Hepatic stellate cell (primary cell): ENCODE measurements around the gene ACOT12.
"Not testable (repeated sequence)": the region's sequence is repeated elsewhere in the genome, so short reads cannot be mapped to it uniquely, and the experiment has no call there.

Experiments used
- DNase-seq: peaks from one replicate; pipeline ENCODE4 v3.0.0; 2011; ENCODE audit warnings: low spot score

The ACOT12 gene

GRCh38 chr5:81398741-81399140, 4.8 kb upstream of the ACOT12 start:
- no peak for DNase-seq

- DNase-seq: peak; percentile 41
Measured at GRCh38 chr5:81397176-81397575, 3.2 kb upstream of the ACOT12 start.

- no peak for DNase-seq
Measured at GRCh38 chr5:81395262-81395661, 1.3 kb upstream of the ACOT12 start.

GRCh38 chr5:81393430-81393782, 528 bp downstream of the ACOT12 start:
- DNase-seq: no peak

- DNase-seq: no peak
Measured at GRCh38 chr5:81389025-81389424, 4.9 kb downstream of the ACOT12 start.

GRCh38 chr5:81388169-81388568, 5.8 kb downstream of the ACOT12 start:
- DNase-seq: no peak

- no peak for DNase-seq
Measured at GRCh38 chr5:81383867-81384266, 10.1 kb downstream of the ACOT12 start.

- DNase-seq: no peak
Measured at GRCh38 chr5:81371354-81371876, 22.5 kb downstream of the ACOT12 start.

- no peak for DNase-seq
Measured at GRCh38 chr5:81370912-81371311, 23.0 kb downstream of the ACOT12 start.

- DNase-seq: no peak
Measured at GRCh38 chr5:81365541-81365940, 28.4 kb downstream of the ACOT12 start.

- no peak for DNase-seq
Measured at GRCh38 chr5:81363093-81363871, 30.7 kb downstream of the ACOT12 start.

- no peak for DNase-seq
Measured at GRCh38 chr5:81361600-81361999, 32.3 kb downstream of the ACOT12 start.

GRCh38 chr5:81360640-81361039, 33.3 kb downstream of the ACOT12 start:
- no peak for DNase-seq

- DNase-seq: no peak
Measured at GRCh38 chr5:81359881-81360280, 34.1 kb downstream of the ACOT12 start.

GRCh38 chr5:81359108-81359507, 34.8 kb downstream of the ACOT12 start:
- no peak for DNase-seq

- DNase-seq: no peak
Measured at GRCh38 chr5:81355291-81356251, 38.4 kb downstream of the ACOT12 start.

- no peak for DNase-seq
Measured at GRCh38 chr5:81354093-81354492, 39.8 kb downstream of the ACOT12 start.

GRCh38 chr5:81353189-81353588, 40.7 kb downstream of the ACOT12 start:
- no peak for DNase-seq

- DNase-seq: no peak
Measured at GRCh38 chr5:81350507-81350906, 43.4 kb downstream of the ACOT12 start.

- DNase-seq: no peak
Measured at GRCh38 chr5:81349161-81349560, 44.8 kb downstream of the ACOT12 start.

GRCh38 chr5:81345411-81346003, 48.4 kb downstream of the ACOT12 start:
- DNase-seq: no peak

- no peak for DNase-seq
Measured at GRCh38 chr5:81344736-81345135, 49.2 kb downstream of the ACOT12 start.

- DNase-seq: not testable (repeated sequence)
Measured at GRCh38 chr5:81338213-81338612, 55.7 kb downstream of the ACOT12 start.
